Measurements from ENCODE around the gene KCNH6. TPM values are rescaled to one million over a fixed set of nuclear protein-coding genes. Genes with fewer than 3 reads are reported as not detected.

KCNH6 gene, protein sequence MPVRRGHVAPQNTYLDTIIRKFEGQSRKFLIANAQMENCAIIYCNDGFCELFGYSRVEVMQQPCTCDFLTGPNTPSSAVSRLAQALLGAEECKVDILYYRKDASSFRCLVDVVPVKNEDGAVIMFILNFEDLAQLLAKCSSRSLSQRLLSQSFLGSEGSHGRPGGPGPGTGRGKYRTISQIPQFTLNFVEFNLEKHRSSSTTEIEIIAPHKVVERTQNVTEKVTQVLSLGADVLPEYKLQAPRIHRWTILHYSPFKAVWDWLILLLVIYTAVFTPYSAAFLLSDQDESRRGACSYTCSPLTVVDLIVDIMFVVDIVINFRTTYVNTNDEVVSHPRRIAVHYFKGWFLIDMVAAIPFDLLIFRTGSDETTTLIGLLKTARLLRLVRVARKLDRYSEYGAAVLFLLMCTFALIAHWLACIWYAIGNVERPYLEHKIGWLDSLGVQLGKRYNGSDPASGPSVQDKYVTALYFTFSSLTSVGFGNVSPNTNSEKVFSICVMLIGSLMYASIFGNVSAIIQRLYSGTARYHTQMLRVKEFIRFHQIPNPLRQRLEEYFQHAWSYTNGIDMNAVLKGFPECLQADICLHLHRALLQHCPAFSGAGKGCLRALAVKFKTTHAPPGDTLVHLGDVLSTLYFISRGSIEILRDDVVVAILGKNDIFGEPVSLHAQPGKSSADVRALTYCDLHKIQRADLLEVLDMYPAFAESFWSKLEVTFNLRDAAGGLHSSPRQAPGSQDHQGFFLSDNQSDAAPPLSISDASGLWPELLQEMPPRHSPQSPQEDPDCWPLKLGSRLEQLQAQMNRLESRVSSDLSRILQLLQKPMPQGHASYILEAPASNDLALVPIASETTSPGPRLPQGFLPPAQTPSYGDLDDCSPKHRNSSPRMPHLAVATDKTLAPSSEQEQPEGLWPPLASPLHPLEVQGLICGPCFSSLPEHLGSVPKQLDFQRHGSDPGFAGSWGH
- under 0.01 TPM in 1 of 2 replicates, not detected in the other for total RNA-seq

DNA sequence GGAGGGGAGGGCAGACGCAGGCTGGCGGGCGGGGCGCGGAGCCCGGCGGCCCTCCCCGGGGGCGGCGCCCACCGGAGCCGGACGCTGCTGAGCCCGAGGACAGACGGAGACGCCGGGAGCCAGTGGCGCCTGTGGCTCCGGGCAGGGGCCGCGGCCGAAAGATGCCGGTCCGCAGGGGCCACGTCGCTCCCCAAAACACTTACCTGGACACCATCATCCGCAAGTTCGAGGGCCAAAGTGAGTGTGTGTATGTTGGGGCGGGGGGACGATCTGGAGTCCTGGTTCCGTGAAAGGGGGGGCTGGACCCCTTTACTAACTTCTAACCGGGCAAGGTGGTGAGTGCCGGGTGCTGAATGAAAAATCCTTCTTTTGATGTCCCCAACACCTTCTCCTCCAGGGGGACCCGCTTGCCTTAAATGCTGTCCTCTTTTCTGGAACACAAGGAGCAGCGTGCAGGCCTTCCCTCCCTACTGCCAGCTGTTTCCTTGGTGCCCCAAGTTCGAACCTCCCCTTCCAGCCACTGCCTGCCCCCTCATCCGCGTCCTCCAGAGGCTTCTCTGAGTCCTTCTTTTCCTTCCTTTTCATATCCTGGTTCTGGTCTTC lies at the start of gene KCNH6:
TSS of gene KCNH6 (plus strand) at position 106 of the 603 bp plus-strand sequence. CDS start at position 162, 56 bp downstream.

DNA sequence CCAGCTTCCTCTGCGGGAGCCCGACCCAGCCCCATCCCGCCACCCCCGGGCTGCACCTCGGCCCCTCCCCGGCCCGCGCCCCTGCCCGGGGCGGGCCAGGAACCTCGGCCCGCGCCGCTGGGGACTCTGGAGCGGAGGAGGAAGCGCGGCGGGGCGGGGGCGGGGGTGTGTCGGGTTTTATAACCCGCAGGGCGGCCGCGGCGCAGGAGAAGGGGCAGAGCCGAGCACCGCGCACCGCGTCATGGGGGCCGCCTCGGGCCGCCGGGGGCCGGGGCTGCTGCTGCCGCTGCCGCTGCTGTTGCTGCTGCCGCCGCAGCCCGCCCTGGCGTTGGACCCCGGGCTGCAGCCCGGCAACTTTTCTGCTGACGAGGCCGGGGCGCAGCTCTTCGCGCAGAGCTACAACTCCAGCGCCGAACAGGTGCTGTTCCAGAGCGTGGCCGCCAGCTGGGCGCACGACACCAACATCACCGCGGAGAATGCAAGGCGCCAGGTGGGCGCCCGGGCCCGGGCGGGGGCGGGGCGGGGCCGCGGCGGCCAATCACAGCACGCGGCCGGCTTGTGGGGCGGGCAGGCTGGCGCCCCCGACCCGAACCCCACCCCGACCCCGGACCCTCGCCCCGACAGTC lies 46.2 kb upstream of the KCNH6 start, which contains the start of gene ACE:
TSS of gene ACE (plus strand) at position 208 of the 626 bp plus-strand sequence. CDS start at position 242, 34 bp downstream.

DNA sequence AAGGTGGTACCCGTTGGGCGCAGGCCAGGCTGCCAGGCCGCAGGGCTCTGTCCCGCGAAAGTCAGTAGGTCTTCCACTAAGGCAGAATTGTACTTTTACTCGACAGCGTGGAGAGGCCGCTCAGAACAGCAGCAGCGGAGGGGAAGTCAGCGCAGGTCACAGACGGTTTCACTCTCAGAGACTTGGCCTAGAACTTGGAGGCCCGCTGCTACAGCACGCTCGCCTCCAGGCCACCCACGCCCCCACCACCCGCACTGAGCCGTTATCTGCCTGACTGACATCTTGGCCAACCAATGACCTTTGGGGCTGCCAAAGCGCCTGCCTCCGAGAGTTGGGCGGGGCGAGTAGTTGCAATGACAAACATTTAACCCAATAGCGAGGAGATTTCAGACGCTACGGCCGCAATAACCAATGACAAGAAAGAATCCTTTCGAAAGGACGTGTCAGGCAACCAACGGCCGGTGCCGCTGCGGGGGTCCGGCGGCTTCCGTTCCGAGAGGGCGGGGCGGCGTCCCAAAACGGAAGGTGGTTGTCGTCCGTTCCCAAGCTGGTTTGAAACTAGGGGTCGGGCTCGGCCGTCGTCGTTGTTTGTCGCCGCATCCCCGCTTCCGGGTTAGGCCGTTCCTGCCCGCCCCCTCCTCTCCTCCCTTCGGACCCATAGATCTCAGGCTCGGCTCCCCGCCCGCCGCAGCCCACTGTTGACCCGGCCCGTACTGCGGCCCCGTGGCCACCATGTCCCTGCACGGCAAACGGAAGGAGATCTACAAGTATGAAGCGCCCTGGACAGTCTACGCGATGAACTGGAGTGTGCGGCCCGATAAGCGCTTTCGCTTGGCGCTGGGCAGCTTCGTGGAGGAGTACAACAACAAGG lies 27.0 kb downstream of the KCNH6 start, which contains the start of gene DCAF7:
TSS of gene DCAF7 (plus strand) at position 532 of the 871 bp plus-strand sequence. CDS start at position 733, 201 bp downstream.

Other genes starting within 250 kb of the KCNH6 start
- gene CYB561, start 77.1 kb upstream of the KCNH6 start, total RNA-seq = 13.6 and 26.4 TPM in 2 replicates
- gene ACE, start 46.3 kb upstream of the KCNH6 start, total RNA-seq = 17.2 and 52.6 TPM in 2 replicates
- gene DCAF7, start 27.1 kb downstream of the KCNH6 start, total RNA-seq = 15.3 and 20.5 TPM in 2 replicates
- gene TACO1, start 77.5 kb downstream of the KCNH6 start, total RNA-seq = 25.4 and 27.0 TPM in 2 replicates
- 70.2 and 84.3 TPM in 2 replicates for gene MAP3K3, start 99.1 kb downstream of the KCNH6 start, total RNA-seq
- gene LIMD2, start 176.8 kb downstream of the KCNH6 start, total RNA-seq = 28.3 and 28.4 TPM in 2 replicates
- 11.7 and 25.4 TPM in 2 replicates for gene STRADA, start 218.4 kb downstream of the KCNH6 start, total RNA-seq

All from epithelial cell of umbilical artery (primary cell).